Calu3 (cell line): ENCODE results near the gene DNAH5. TPM values are rescaled to one million over a fixed set of nuclear protein-coding genes. Genes with fewer than 3 reads are reported as not detected.
A peak's percentile ranks its signal among the peaks of the same experiment; 100 is the strongest.
"Not testable (repeated sequence)": the region's sequence is repeated elsewhere in the genome, so short reads cannot be mapped to it uniquely, and the experiment has no call there.

ENCODE experiments used
- BruUV-seq: library from RNA; stranded (reverse); fragments of 400-500 nt; replicated peaks from 2 replicates; lab custom pipeline; 2021; lab: Mats Ljungman, UMichigan
- CTCF ChIA-PET: fragments of 300-600 bp; sonication (Branson Sonifier 250); formaldehyde crosslinking; loops from one replicate; lab custom pipeline; 2022; ENCODE audit warnings: antibody characterized with exemption; lab: Charles Lee
- DNase-seq: peaks from one replicate; pipeline ENCODE4 v3.0.0; 2022
- H3K27ac Mint-ChIP-seq: one replicate; pipeline ENCODE4 v1.8.0; 2022; ENCODE audit warnings: mixed read lengths; ENCODE audit not compliant: unreplicated experiment
- H3K27me3 Mint-ChIP-seq: one replicate; pipeline ENCODE4 v1.8.0; 2022; ENCODE audit warnings: mixed read lengths; ENCODE audit not compliant: unreplicated experiment
- H3K36me3 Mint-ChIP-seq: one replicate; pipeline ENCODE4 v1.8.0; 2022; ENCODE audit warnings: mild to moderate bottlenecking, moderate library complexity, mixed read lengths; ENCODE audit not compliant: insufficient read depth, unreplicated experiment
- H3K4me1 Mint-ChIP-seq: one replicate; pipeline ENCODE4 v1.8.0; 2022; ENCODE audit warnings: mild to moderate bottlenecking, low read depth, mixed read lengths; ENCODE audit not compliant: unreplicated experiment
- H3K4me3 Mint-ChIP-seq: one replicate; pipeline ENCODE4 v1.8.0; 2022; ENCODE audit warnings: mild to moderate bottlenecking, low read depth, moderate library complexity, mixed read lengths; ENCODE audit not compliant: unreplicated experiment
- H3K9me3 Mint-ChIP-seq: one replicate; pipeline ENCODE4 v1.8.0; 2022; ENCODE audit warnings: low read depth, mixed read lengths; ENCODE audit not compliant: unreplicated experiment
- CTCF ChIP-seq: fragments of 200-600 bp; IDR thresholded peaks from one replicate; pipeline ENCODE4 v1.8.0; 2022; ENCODE audit warnings: antibody characterized with exemption; ENCODE audit not compliant: unreplicated experiment
- intact Hi-C: fragments of 100-400 bp; cut with micrococcal nuclease; formaldehyde crosslinking; loops from one replicate; pipeline ENCODE4 v1.10.0; 2022; ENCODE audit not compliant: unreplicated experiment
- total RNA-seq: library from RNA; stranded (reverse); gene quantifications from 2 replicates; pipeline ENCODE4 v1.2.3, GENCODE V29; 2022

DNAH5 gene
- total RNA-seq, 1 experiment from 2014 or later = 5.8 TPM

GRCh38 chr5:13990896-13991295 lies 46.4 kb upstream of the DNAH5 start:
- no peak overlapping the region for H3K27ac Mint-ChIP-seq
- H3K4me3 Mint-ChIP-seq = no peak overlapping the region
- no peak for DNase-seq
- no peak for TF ChIP-seq CTCF
- intact Hi-C loops = no loop called here
- H3K36me3 Mint-ChIP-seq = no peaks in the 10 kb centered on the region
- BruUV-seq = no TSS peak
- H3K9me3 Mint-ChIP-seq = no peaks in the 10 kb centered on the region
- H3K4me1 Mint-ChIP-seq = peaks cover 49% of the 10 kb centered on the region
- no peaks in the 10 kb centered on the region for H3K27me3 Mint-ChIP-seq
- CTCF ChIA-PET = interaction anchor here (0.6 kb wide), 1 partner anchor 81 kb away, joined by 3 read pairs; no protein-coding TSS in a partner anchor

- Mint-ChIP-seq H3K36me3 (no peaks in the 10 kb centered on the region), H3K4me1 (peaks cover 54% of the 10 kb centered on the region), H3K4me3 (no peak overlapping the region), H3K27me3 (no peaks in the 10 kb centered on the region), H3K9me3 (no peaks in the 10 kb centered on the region), H3K27ac (no peak overlapping the region)
- no peak for DNase-seq
- intact Hi-C loops = loop anchor here (2.0 to 5.0 kb wide), 5 partner anchors 102 to 352 kb away; no protein-coding TSS in a partner anchor
- CTCF ChIA-PET = no interaction called here
- BruUV-seq = no TSS peak
- no peak for TF ChIP-seq CTCF
Measured at GRCh38 chr5:13989832-13990231, 45.3 kb upstream of the DNAH5 start.

GRCh38 chr5:13987843-13988464 lies 43.5 kb upstream of the DNAH5 start:
- H3K4me3 Mint-ChIP-seq = no peak overlapping the region
- no peaks in the 10 kb centered on the region for H3K9me3 Mint-ChIP-seq
- peak; percentile 70 for DNase-seq
- H3K27ac Mint-ChIP-seq = peak overlapping the region; percentile 48
- intact Hi-C loops = loop anchor here (1.0 to 5.0 kb wide), 7 partner anchors 37 to 354 kb away; no protein-coding TSS in a partner anchor
- peaks cover 40% of the 10 kb centered on the region for H3K4me1 Mint-ChIP-seq
- no TSS peak for BruUV-seq
- no peaks in the 10 kb centered on the region for H3K27me3 Mint-ChIP-seq
- H3K36me3 Mint-ChIP-seq = no peaks in the 10 kb centered on the region
- peak; percentile 76 for TF ChIP-seq CTCF
- CTCF ChIA-PET = interaction anchor here (0.6 to 1.4 kb wide), 4 partner anchors 14 to 511 kb away, joined by 3 to 6 read pairs (median 3); no protein-coding TSS in a partner anchor

DNA sequence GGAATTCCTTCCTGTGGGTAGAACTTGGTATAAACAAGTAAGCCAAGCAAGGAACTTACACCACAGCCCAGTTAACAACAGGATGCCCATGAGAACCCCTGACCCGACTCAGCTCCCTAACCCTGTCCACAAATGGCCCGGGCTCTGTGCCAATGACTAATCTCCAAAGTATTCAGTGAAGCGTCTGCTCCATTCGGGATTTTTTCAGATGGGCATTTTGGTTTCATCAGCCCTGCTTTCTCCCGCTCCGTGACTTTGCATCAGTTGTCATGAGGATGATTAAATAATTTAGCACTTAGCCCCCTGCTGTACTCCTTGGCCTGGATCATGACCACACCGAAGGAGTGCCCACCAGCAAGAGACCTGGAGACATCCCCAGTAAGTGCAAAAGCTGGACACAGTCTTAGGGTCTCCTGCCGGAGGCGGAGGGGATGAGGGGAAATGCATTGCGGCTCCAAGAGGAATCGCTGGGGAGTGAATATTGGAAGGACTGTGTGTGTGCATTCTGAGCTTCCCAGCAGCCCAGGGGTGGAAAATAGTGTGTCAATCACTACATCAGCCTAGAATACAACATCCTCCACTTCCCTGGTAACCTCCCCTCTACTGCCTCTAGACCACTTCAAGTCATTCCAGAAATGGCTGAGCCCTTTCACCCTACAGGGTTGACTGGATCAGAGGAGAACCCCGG lies 41.4 kb upstream of the DNAH5 start:
- intact Hi-C loops = loop anchor here (5.0 kb wide), 4 partner anchors 106 to 356 kb away; no protein-coding TSS in a partner anchor
- peaks cover 23% of the 10 kb centered on the region for H3K4me1 Mint-ChIP-seq
- no peaks in the 10 kb centered on the region for H3K27me3 Mint-ChIP-seq
- no peak for TF ChIP-seq CTCF
- no peaks in the 10 kb centered on the region for H3K9me3 Mint-ChIP-seq
- no TSS peak for BruUV-seq
- H3K36me3 Mint-ChIP-seq = no peaks in the 10 kb centered on the region
- H3K27ac Mint-ChIP-seq = no peak overlapping the region
- CTCF ChIA-PET = interaction anchor here (0.6 to 1.3 kb wide), 2 partner anchors 284 to 848 kb away, joined by 4 to 5 read pairs; no protein-coding TSS in a partner anchor
- peak; percentile 77 for DNase-seq
- no peak overlapping the region for H3K4me3 Mint-ChIP-seq

GRCh38 chr5:13984888-13985287 lies 40.4 kb upstream of the DNAH5 start:
- CTCF ChIA-PET, DNase-seq, H3K27ac Mint-ChIP-seq, BruUV-seq, H3K9me3 Mint-ChIP-seq, H3K36me3 Mint-ChIP-seq, H3K27me3 Mint-ChIP-seq, H3K4me3 Mint-ChIP-seq: not testable (repeated sequence)
- H3K4me1 Mint-ChIP-seq = peaks cover 22% of the 10 kb centered on the region
- intact Hi-C loops = loop anchor here (5.0 kb wide), 4 partner anchors 107 to 357 kb away; no protein-coding TSS in a partner anchor
